GM13977 (cell line): ENCODE data around the gene ARAF.

ENCODE experiments used
- DNase-seq: peaks from one replicate; pipeline ENCODE4 v3.0.0; 2012; ENCODE audit warnings: low spot score
- in situ Hi-C: fragments of 300-500 bp; cut with MboI; formaldehyde crosslinking; loops from one replicate; pipeline ENCODE4 v1.12.0; 2022; ENCODE audit warnings: low sequenced_read_pairs, low pct_unique_long_range_greater_than_20kb, mixed read lengths, inconsistent platforms; ENCODE audit not compliant: unreplicated experiment
- TF ChIP-seq, protein P1 (sequence below): IDR thresholded peaks from 2 replicates; pipeline ENCODE4 v1.5.1; 2012; ENCODE audit warnings: mild to moderate bottlenecking, control low read depth; ENCODE audit not compliant: insufficient read depth; ENCODE audit errors: extremely low read depth, missing control alignments

Gene ARAF

DNA sequence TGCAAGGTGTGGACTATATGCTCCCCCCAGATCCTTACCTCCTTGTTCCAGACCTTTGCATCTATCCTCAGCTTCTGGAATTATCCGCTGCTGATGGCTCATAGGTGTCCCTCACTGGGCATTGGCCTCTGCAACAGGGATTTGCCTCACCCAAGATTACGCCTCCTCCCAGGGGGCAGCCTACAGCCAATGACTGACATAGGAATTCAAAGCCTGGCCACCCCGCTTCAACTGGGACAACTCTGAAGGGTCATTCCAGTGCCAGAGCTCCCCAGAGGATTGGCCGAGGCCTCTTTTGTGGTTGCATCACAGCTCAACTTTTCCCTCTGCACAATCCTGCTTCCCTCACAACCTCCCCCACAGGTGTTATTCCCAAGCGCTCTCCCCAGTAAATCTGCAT lies 53.6 kb downstream of the ARAF start:
- TF ChIP-seq, protein P1, sequence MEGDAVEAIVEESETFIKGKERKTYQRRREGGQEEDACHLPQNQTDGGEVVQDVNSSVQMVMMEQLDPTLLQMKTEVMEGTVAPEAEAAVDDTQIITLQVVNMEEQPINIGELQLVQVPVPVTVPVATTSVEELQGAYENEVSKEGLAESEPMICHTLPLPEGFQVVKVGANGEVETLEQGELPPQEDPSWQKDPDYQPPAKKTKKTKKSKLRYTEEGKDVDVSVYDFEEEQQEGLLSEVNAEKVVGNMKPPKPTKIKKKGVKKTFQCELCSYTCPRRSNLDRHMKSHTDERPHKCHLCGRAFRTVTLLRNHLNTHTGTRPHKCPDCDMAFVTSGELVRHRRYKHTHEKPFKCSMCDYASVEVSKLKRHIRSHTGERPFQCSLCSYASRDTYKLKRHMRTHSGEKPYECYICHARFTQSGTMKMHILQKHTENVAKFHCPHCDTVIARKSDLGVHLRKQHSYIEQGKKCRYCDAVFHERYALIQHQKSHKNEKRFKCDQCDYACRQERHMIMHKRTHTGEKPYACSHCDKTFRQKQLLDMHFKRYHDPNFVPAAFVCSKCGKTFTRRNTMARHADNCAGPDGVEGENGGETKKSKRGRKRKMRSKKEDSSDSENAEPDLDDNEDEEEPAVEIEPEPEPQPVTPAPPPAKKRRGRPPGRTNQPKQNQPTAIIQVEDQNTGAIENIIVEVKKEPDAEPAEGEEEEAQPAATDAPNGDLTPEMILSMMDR = no peak
- DNase-seq = no peak
- in situ Hi-C loops = no loop called here

DNA sequence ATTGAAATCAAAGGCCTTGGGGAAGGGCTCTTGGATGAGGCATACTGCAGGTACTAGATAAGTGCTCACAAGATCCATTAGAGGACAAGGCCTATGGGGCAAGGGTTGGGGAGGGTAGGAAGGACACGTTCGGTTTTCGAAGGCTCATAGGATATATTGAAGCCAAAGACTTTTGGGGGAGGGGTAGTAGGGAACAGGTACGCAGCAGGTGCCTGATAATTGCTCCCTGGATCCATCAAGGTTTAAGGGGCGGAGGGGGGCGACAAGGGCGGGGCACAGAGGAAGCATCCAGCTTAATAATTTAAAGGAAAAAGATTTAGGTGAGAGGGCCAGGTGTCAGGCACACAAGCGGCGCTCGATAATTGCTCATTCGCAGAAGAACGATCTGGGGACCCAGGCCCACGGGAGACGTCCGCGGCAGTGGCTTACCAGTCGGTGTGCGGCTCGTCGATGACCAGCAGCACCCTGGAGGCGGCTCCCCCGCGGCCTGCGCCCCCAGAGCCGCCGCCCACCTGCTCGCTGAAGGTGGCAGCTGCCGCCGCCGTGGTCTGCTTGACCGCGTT lies 58.0 kb downstream of the ARAF start:
- TF ChIP-seq, protein P1 = no peak
- no peak for DNase-seq
- in situ Hi-C loops = no loop called here

GRCh38 chrX:47619486-47620302 lies 58.7 kb downstream of the ARAF start, which contains the start of gene SYN1:
Gene SYN1, minus strand, starts transcription at chrX:47619857. Its CDS starts 129 bp downstream, at chrX:47619728.
- in situ Hi-C loops = no loop called here
- TF ChIP-seq, protein P1 = peak; percentile 51
- peak; percentile 94 for DNase-seq

DNA sequence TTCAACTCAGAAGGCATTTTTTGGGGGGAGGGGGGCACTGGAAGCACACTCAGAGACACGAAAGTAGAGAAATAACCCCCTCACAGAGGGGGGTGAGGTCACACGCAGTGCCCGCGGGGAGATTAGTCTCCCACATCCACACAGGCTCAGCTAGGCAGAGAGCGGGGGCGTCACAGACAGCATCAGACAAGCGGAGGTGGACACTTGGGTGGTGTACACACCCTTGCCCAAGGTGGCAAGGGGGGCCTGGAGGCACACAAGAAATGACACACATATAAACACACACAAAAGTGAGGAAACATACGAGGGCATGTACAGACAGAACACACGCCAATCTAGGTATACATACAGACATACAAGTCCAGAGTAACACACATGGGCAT lies 59.3 kb downstream of the ARAF start:
- TF ChIP-seq, protein P1 = no peak
- in situ Hi-C loops = no loop called here
- no peak for DNase-seq
